ENCODE data around the gene SF3B4. TPM values are rescaled to one million over a fixed set of nuclear protein-coding genes. Genes with fewer than 3 reads are reported as not detected.

Gene SF3B4
- total and polyA plus RNA-seq, 7 donors = 7.8 to 51.1 (median 17.7) TPM

- Histone ChIP-seq H3K9me3 (no peaks in the 10 kb centered on the region), H3K4me1 (peaks cover 0 to 33% (median 31%) of the 10 kb centered on the region in 4 donors), H3K27ac (no peak overlapping the region), H3K4me3 (no peak overlapping the region), H3K27me3 (no peaks in the 10 kb centered on the region), H3K36me3 (peaks cover 0 to 49% (median 7%) of the 10 kb centered on the region in 4 donors)
- TF ChIP-seq EP300 (IDR thresholded peaks at IDR 0.05) (no peak), CTCF (IDR thresholded peaks at IDR 0.05) (no peak), POLR2AphosphoS5 (IDR thresholded peaks at IDR 0.05) (no peak), POLR2A (IDR thresholded peaks at IDR 0.05) (no peak)
- whole genome bisulfite sequencing, 2 donors = 82 to 83% methylated on average over 13 of the region's 13 CpGs
- no peak for DNase-seq
- intact Hi-C loops (cut with DNase I) = no loop called here
Measured at GRCh38 chr1:149931212-149931790, 3.7 kb upstream of the SF3B4 start.

GRCh38 chr1:149929856-149930255 lies 2.3 kb upstream of the SF3B4 start:
- WGBS, 2 donors = 74 to 90% methylated on average over 2 of the region's 2 CpGs
- Histone ChIP-seq H3K27me3 (no peaks in the 10 kb centered on the region), H3K27ac (peak overlapping the region in 3 of 4 donors; percentile 96 to 97 (median 96)), H3K4me3 (no peak overlapping the region), H3K4me1 (peaks cover 0 to 36% (median 31%) of the 10 kb centered on the region in 4 donors), H3K36me3 (peaks cover 12 to 64% (median 21%) of the 10 kb centered on the region in 4 donors), H3K9me3 (no peaks in the 10 kb centered on the region)
- DNase-seq = no peak
- intact Hi-C loops (cut with DNase I) = no loop called here
- TF ChIP-seq POLR2A (IDR thresholded peaks at IDR 0.05) (no peak), EP300 (IDR thresholded peaks at IDR 0.05) (no peak), CTCF (IDR thresholded peaks at IDR 0.05) (no peak), POLR2AphosphoS5 (IDR thresholded peaks at IDR 0.05) (no peak)

- Histone ChIP-seq H3K27me3 (no peaks in the 10 kb centered on the region), H3K9me3 (no peaks in the 10 kb centered on the region), H3K4me1 (peaks cover 0 to 39% (median 34%) of the 10 kb centered on the region in 4 donors), H3K36me3 (peaks cover 26 to 74% (median 36%) of the 10 kb centered on the region in 4 donors), H3K4me3 (peak overlapping the region; percentile 74 to 94 (median 92)), H3K27ac (peak overlapping the region; percentile 95 to 97 (median 96))
- no peak for TF ChIP-seq POLR2A (IDR thresholded peaks at IDR 0.05)
- TF ChIP-seq EP300 (IDR thresholded peaks at IDR 0.05) = no peak
- TF ChIP-seq CTCF (IDR thresholded peaks at IDR 0.05) = no peak
- no peak for DNase-seq
- intact Hi-C loops (cut with DNase I) = no loop called here
- WGBS, 2 donors = 10 to 21% methylated on average over 1 of the region's 1 CpG
Measured at GRCh38 chr1:149928401-149928724, 760 bp upstream of the SF3B4 start.

- Histone ChIP-seq H3K4me3 (peak overlapping the region; percentile 74 to 94 (median 92)), H3K9me3 (no peaks in the 10 kb centered on the region), H3K27me3 (no peaks in the 10 kb centered on the region), H3K4me1 (peaks cover 0 to 39% (median 34%) of the 10 kb centered on the region in 4 donors), H3K36me3 (peaks cover 37 to 74% (median 46%) of the 10 kb centered on the region in 4 donors), H3K27ac (peak overlapping the region; percentile 95 to 97 (median 96))
- DNase-seq = no peak
- WGBS, 2 donors = 2 to 3% methylated on average over 10 of the region's 10 CpGs
- TF ChIP-seq POLR2AphosphoS5 (IDR thresholded peaks at IDR 0.05) (no peak), POLR2A (IDR thresholded peaks at IDR 0.05) (no peak), EP300 (IDR thresholded peaks at IDR 0.05) (no peak), CTCF (IDR thresholded peaks at IDR 0.05) (no peak)
- intact Hi-C loops (cut with DNase I) = loop anchor here (2.0 kb wide), 1 partner anchor 36 kb away; no protein-coding TSS in a partner anchor
Measured at GRCh38 chr1:149927056-149927562, 494 bp downstream of the SF3B4 start.

Measured in sigmoid colon (tissue), 7 donors.